Epithelial cell of esophagus (primary cell): ENCODE measurements around the gene KRT84.
"Not testable (repeated sequence)": the region's sequence is repeated elsewhere in the genome, so short reads cannot be mapped to it uniquely, and the experiment has no call there.

ENCODE experiments used
- DNase-seq: peaks from one replicate; pipeline ENCODE4 v3.0.0; 2010; ENCODE audit warnings: low read depth
- H3K4me3 ChIP-seq: 2 replicates; pipeline ENCODE4 v1.5.1; 2011; ENCODE audit warnings: mild to moderate bottlenecking, low read length, control low read depth
- CTCF ChIP-seq: IDR thresholded peaks from 2 replicates; pipeline ENCODE4 v1.5.1; 2011; ENCODE audit warnings: low read depth, mild to moderate bottlenecking, low read length, control low read depth, inconsistent platforms; ENCODE audit not compliant: insufficient read depth; ENCODE audit errors: missing control alignments

KRT84 gene

DNA sequence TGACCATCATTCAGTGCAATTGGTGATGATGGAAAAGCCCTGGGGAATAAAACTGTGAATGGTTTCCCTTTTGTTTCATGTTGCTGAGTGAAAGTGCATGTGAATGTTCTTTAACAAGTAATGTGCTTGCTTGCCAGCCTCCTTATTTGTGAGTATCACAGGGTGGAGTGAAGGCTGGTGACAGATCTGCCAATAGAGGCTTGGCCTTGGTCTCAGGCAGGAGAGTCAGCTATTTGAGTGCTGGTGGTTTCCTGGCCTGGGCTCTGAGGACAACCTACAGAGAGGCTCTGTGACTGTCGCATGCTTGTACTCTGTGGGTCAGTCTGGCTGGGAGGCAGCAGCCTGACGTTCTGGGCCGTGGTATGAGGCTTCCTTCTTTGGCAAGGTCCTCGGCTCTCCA is 38.9 kb downstream of the KRT84 start:
- no peak overlapping the region for H3K4me3 ChIP-seq
- TF ChIP-seq CTCF, result no peak
- peak; percentile 34 for DNase-seq

- not testable (repeated sequence) for DNase-seq, H3K4me3 ChIP-seq
Observed at GRCh38 chr12:52345041-52345440, 40.4 kb downstream of the KRT84 start.

GRCh38 chr12:52344111-52344510 is 41.3 kb downstream of the KRT84 start:
- no peak overlapping the region for H3K4me3 ChIP-seq
- DNase-seq, result no peak
- no peak for TF ChIP-seq CTCF

DNA sequence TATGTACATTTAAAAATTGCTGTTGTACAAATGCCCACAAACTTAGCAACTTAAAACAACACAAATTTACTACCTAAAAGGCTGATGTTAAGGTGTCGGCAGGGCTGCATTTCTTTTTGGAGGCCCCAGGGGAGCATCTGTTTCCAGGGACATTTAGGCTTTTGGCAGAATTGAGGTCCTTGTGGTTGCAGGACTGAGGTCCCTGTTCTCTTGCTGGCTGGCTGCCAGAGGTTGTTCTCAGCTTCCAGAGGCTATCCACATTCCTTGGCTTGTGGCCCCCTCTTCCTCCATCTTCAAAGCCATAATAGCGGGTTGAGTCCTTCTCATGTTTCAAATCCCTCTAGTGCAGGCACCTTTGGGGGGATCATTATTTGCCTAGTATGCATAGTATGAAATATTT is 41.9 kb downstream of the KRT84 start:
- no peak overlapping the region for H3K4me3 ChIP-seq
- DNase-seq, result no peak
- no peak for TF ChIP-seq CTCF

GRCh38 chr12:52342781-52343490 is 42.5 kb downstream of the KRT84 start:
- H3K4me3 ChIP-seq, result no peak overlapping the region
- no peak for DNase-seq
- no peak for TF ChIP-seq CTCF

- DNase-seq, result no peak
- H3K4me3 ChIP-seq, result no peak overlapping the region
- TF ChIP-seq CTCF, result no peak
Observed at GRCh38 chr12:52341066-52341580, 44.3 kb downstream of the KRT84 start.

DNA sequence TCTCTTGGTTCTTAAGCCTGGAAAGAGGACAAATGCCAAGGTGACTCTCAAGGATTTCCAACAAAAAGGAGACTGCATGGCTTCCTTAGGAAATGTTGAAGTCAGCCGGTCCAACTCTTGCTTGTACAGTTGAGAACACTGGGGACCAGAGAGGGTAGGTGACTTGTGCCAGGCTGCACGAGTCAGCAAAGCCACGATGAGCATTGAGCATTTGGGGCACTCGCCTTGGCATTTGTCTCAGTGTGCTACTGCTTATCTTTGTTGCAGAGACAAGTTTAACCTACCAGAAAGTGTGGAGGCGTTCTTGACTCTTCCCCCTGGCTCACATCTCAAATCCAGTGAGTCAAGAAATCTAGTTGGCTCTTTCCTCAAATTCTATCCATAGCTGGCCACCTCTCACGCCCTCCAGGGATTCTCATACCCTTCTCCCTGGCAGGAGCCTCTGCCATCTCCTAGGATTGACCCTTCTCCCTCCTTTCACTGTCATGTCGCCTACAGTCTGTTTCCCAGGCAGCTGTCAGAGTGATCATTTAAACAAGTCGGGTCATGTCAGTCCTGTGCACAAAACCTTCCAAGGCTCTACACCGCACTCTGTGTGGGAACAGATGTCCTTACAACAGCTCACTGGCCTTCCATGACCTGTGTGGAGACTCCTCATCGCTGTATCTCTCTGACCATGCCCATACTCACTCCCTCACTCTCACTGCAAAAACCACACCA is 47.1 kb downstream of the KRT84 start:
- no peak overlapping the region for H3K4me3 ChIP-seq
- no peak for TF ChIP-seq CTCF
- peak; percentile 81 for DNase-seq
